PC-3 (cell line): ENCODE data around the gene CALM1. TPM values are rescaled to one million over a fixed set of nuclear protein-coding genes. Genes with fewer than 3 reads are reported as not detected.
A peak's percentile ranks its signal among the peaks of the same experiment; 100 is the strongest.

Experiments
- ATAC-seq: fragments of 200-7000 bp; cut with Tn5 transposase; 2 replicates; pipeline ENCODE4 v1.9.1; 2020; ENCODE audit warnings: mild to moderate bottlenecking, moderate library complexity
- BruUV-seq: library from RNA; stranded (reverse); fragments of 400-500 nt; replicated peaks from 2 replicates; lab custom pipeline; 2021; lab: Mats Ljungman, UMichigan
- CTCF ChIA-PET: fragments of 300-600 bp; sonication (Branson Sonifier 250); formaldehyde crosslinking; loops from one replicate; lab custom pipeline; 2022; ENCODE audit warnings: antibody characterized with exemption; lab: Charles Lee
- POLR2A ChIA-PET: fragments of 300-600 bp; sonication (Branson Sonifier 250); formaldehyde crosslinking; loops from one replicate; lab custom pipeline; 2022; ENCODE audit warnings: antibody characterized with exemption; ENCODE audit not compliant: unreplicated experiment; lab: Charles Lee
- DNase-seq: peaks from one replicate; pipeline ENCODE4 v3.0.0-alpha.2; 2015
- H2AFZ ChIP-seq: fragments of 300-600 bp; sonication (generic); 2 replicates; pipeline ENCODE4 v1.6.0; 2016; ENCODE audit warnings: antibody characterized with exemption, low read length
- H3F3A ChIP-seq: fragments of 300-600 bp; sonication (generic); one replicate; pipeline ENCODE4 v1.6.0; 2017; ENCODE audit warnings: antibody characterized with exemption, low read length, control low read depth, mild to moderate bottlenecking; ENCODE audit not compliant: unreplicated experiment
- H3K27ac ChIP-seq: fragments of 300-600 bp; sonication (generic); 2 replicates; pipeline ENCODE4 v1.5.1; 2016; ENCODE audit warnings: mild to moderate bottlenecking, low read length
- H3K27me3 ChIP-seq: fragments of 300-600 bp; sonication (generic); 2 replicates; pipeline ENCODE4 v1.6.1; 2016; ENCODE audit warnings: low read length, mixed read lengths
- H3K36me3 ChIP-seq: fragments of 300-600 bp; sonication (generic); 2 replicates; pipeline ENCODE4 v1.6.1; 2016; ENCODE audit warnings: low read depth, mixed run types, low read length, mixed read lengths
- H3K4me1 ChIP-seq: fragments of 300-600 bp; sonication (generic); 2 replicates; pipeline ENCODE4 v1.5.1; 2016; ENCODE audit warnings: low read length; ENCODE audit not compliant: insufficient read depth
- H3K4me2 ChIP-seq: fragments of 300-600 bp; sonication (generic); 2 replicates; pipeline ENCODE4 v1.6.0; 2016; ENCODE audit warnings: low read length
- H3K4me3 ChIP-seq: fragments of 300-600 bp; sonication (generic); 2 replicates; pipeline ENCODE4 v1.5.1; 2016; ENCODE audit warnings: mild to moderate bottlenecking, low read length, mixed read lengths
- H3K79me2 ChIP-seq: fragments of 300-600 bp; sonication (generic); 2 replicates; pipeline ENCODE4 v1.6.1; 2017; ENCODE audit warnings: low read length, mixed read lengths
- H3K9ac ChIP-seq: fragments of 300-600 bp; sonication (generic); 2 replicates; pipeline ENCODE4 v1.6.0; 2016; ENCODE audit warnings: mild to moderate bottlenecking, low read length
- H3K9me2 ChIP-seq: fragments of 300-600 bp; sonication (generic); replicated peaks from 2 replicates; pipeline ENCODE4 v1.6.1; 2016; ENCODE audit warnings: mixed run types, low read length, mixed read lengths
- H3K9me3 ChIP-seq: fragments of 300-600 bp; sonication (generic); 2 replicates; pipeline ENCODE4 v1.6.1; 2016; ENCODE audit warnings: low read length, mixed read lengths
- H4K20me1 ChIP-seq: fragments of 300-600 bp; sonication (generic); 2 replicates; pipeline ENCODE4 v1.6.1; 2016; ENCODE audit warnings: low read length, mixed read lengths
- CTCF ChIP-seq: fragments of 300-600 bp; sonication (generic); conservative IDR thresholded peaks from 2 replicates; pipeline ENCODE4 v1.5.1; 2017; ENCODE audit warnings: antibody characterized with exemption, low read depth, mild to moderate bottlenecking, low read length
- EZH2 ChIP-seq: fragments of 300-600 bp; sonication (generic); IDR thresholded peaks from one replicate; pipeline ENCODE4 v1.6.1; 2017; ENCODE audit warnings: antibody characterized with exemption, mild to moderate bottlenecking, low read length; ENCODE audit not compliant: unreplicated experiment
- EZH2phosphoT487 ChIP-seq: fragments of 300-600 bp; sonication (generic); IDR thresholded peaks from 2 replicates; pipeline ENCODE4 v1.6.1; 2018; ENCODE audit warnings: mild to moderate bottlenecking, antibody characterized with exemption, low read length, borderline replicate concordance
- intact Hi-C: fragments of 100-400 bp; cut with micrococcal nuclease; formaldehyde crosslinking; loops from 2 replicates; pipeline ENCODE4 v1.9.0; 2023
- total RNA-seq: library from RNA; depleted of rRNA; stranded (reverse); fragments of >200 nt; gene quantifications from 2 replicates; pipeline ENCODE4 v1.2.3, GENCODE V29; 2014

The CALM1 gene
- total RNA-seq, 1 experiment from 2014 or later: 1,162 TPM

GRCh38 chr14:90418053-90418452 is 21.2 kb downstream of the CALM1 start:
- ChIA-PET CTCF (interaction anchor here (1.4 to 1.7 kb wide), 2 partner anchors 18 to 96 kb away, joined by 5 to 17 read pairs; no protein-coding TSS in a partner anchor), POLR2A (interaction anchor here (2.4 kb wide), 1 partner anchor 9 kb away, joined by 26 read pairs; no protein-coding TSS in a partner anchor)
- H3K9me2 ChIP-seq: no peaks in the 10 kb centered on the region
- no peak overlapping the region for H3K27ac ChIP-seq
- peaks cover 15% of the 10 kb centered on the region for H3K4me1 ChIP-seq
- ATAC-seq (no peak), DNase-seq (no peak)
- H3K9me3 ChIP-seq: no peaks in the 10 kb centered on the region
- H3K36me3 ChIP-seq: no peaks in the 10 kb centered on the region
- intact Hi-C loops: loop anchor here (2.0 kb wide), 1 partner anchor 35 kb away; no protein-coding TSS in a partner anchor
- H3K4me3 ChIP-seq: no peak overlapping the region
- H3F3A ChIP-seq: no peaks in the 10 kb centered on the region
- TF ChIP-seq CTCF (no peak), EZH2phosphoT487 (no peak), EZH2 (no peak)
- no peaks in the 10 kb centered on the region for H3K79me2 ChIP-seq
- no peak overlapping the region for H3K9ac ChIP-seq
- no peak overlapping the region for H2AFZ ChIP-seq
- BruUV-seq: no TSS peak
- no peaks in the 10 kb centered on the region for H3K27me3 ChIP-seq
- H3K4me2 ChIP-seq: no peak overlapping the region
- no peaks in the 10 kb centered on the region for H4K20me1 ChIP-seq

- Histone ChIP-seq H3K27me3 (no peaks in the 10 kb centered on the region), H3K9me2 (no peaks in the 10 kb centered on the region), H3K4me1 (peaks cover 15% of the 10 kb centered on the region), H3K9ac (peak overlapping the region; percentile 56), H3K27ac (peak overlapping the region; percentile 87), H3K4me3 (no peak overlapping the region), H3K79me2 (no peaks in the 10 kb centered on the region), H2AFZ (peak overlapping the region; percentile 40), H3F3A (no peaks in the 10 kb centered on the region), H3K9me3 (no peaks in the 10 kb centered on the region), H3K4me2 (peak overlapping the region; percentile 44), H4K20me1 (no peaks in the 10 kb centered on the region), H3K36me3 (no peaks in the 10 kb centered on the region)
- ATAC-seq (peak; percentile 97), DNase-seq (peak; percentile 100)
- intact Hi-C loops: loop anchor here (1.0 to 2.0 kb wide), 3 partner anchors 10 to 36 kb away; no protein-coding TSS in a partner anchor
- ChIA-PET CTCF (interaction anchor here (0.5 to 1.7 kb wide), 5 partner anchors 10 to 741 kb away, joined by 3 to 17 read pairs (median 13); no protein-coding TSS in a partner anchor), POLR2A (interaction anchor here (0.7 to 2.4 kb wide), 3 partner anchors 10 to 94 kb away, joined by 3 to 26 read pairs (median 6); no protein-coding TSS in a partner anchor)
- TF ChIP-seq CTCF: no peak
- no peak for TF ChIP-seq EZH2
- TF ChIP-seq EZH2phosphoT487: no peak
- BruUV-seq: no TSS peak
These were observed 22.4 kb downstream of the CALM1 start for GRCh38 chr14:90419200-90419599.

GRCh38 chr14:90421001-90421631 is 24.3 kb downstream of the CALM1 start:
- TF ChIP-seq EZH2 (no peak), EZH2phosphoT487 (no peak), CTCF (no peak)
- CTCF ChIA-PET: no interaction called here
- H3F3A ChIP-seq: no peaks in the 10 kb centered on the region
- no peak overlapping the region for H3K4me3 ChIP-seq
- no peaks in the 10 kb centered on the region for H3K9me3 ChIP-seq
- no peak overlapping the region for H3K9ac ChIP-seq
- no peaks in the 10 kb centered on the region for H4K20me1 ChIP-seq
- no TSS peak for BruUV-seq
- no peaks in the 10 kb centered on the region for H3K79me2 ChIP-seq
- H3K27me3 ChIP-seq: no peaks in the 10 kb centered on the region
- peaks cover 15% of the 10 kb centered on the region for H3K4me1 ChIP-seq
- DNase-seq (no peak), ATAC-seq (no peak)
- H3K36me3 ChIP-seq: no peaks in the 10 kb centered on the region
- no peak overlapping the region for H3K27ac ChIP-seq
- H2AFZ ChIP-seq: no peak overlapping the region
- POLR2A ChIA-PET: no interaction called here
- intact Hi-C loops: no loop called here
- H3K4me2 ChIP-seq: no peak overlapping the region
- no peaks in the 10 kb centered on the region for H3K9me2 ChIP-seq
